Neural progenitor cell (in vitro differentiated cells): ENCODE measurements around the gene FBLN1.

Experiments
- EZH2 ChIP-seq: fragments of 200-600 bp; sonication (generic); IDR thresholded peaks from 2 replicates; pipeline ENCODE4 v1.6.1; 2017; ENCODE audit warnings: antibody characterized with exemption, mild to moderate bottlenecking, moderate library complexity
- EZH2phosphoT487 ChIP-seq: fragments of 200-600 bp; sonication (generic); IDR thresholded peaks from 2 replicates; pipeline ENCODE4 v1.6.1; 2017; ENCODE audit warnings: antibody characterized with exemption
- TF ChIP-seq, protein P1 (sequence below): fragments of 200-600 bp; sonication (generic); IDR thresholded peaks from 2 replicates; pipeline ENCODE4 v1.5.1; 2017; ENCODE audit warnings: antibody characterized with exemption, mild to moderate bottlenecking

- TF ChIP-seq, protein P1, sequence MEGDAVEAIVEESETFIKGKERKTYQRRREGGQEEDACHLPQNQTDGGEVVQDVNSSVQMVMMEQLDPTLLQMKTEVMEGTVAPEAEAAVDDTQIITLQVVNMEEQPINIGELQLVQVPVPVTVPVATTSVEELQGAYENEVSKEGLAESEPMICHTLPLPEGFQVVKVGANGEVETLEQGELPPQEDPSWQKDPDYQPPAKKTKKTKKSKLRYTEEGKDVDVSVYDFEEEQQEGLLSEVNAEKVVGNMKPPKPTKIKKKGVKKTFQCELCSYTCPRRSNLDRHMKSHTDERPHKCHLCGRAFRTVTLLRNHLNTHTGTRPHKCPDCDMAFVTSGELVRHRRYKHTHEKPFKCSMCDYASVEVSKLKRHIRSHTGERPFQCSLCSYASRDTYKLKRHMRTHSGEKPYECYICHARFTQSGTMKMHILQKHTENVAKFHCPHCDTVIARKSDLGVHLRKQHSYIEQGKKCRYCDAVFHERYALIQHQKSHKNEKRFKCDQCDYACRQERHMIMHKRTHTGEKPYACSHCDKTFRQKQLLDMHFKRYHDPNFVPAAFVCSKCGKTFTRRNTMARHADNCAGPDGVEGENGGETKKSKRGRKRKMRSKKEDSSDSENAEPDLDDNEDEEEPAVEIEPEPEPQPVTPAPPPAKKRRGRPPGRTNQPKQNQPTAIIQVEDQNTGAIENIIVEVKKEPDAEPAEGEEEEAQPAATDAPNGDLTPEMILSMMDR = no peak
- TF ChIP-seq EZH2 (no peak), EZH2phosphoT487 (no peak)
Measured at GRCh38 chr22:45550416-45550815, 47.7 kb downstream of the FBLN1 start.
